Caco-2 (cell line): ENCODE data around the gene RUBCN. TPM values are rescaled to one million over a fixed set of nuclear protein-coding genes. Genes with fewer than 3 reads are reported as not detected.
"Not testable (repeated sequence)": the region's sequence is repeated elsewhere in the genome, so short reads cannot be mapped to it uniquely, and the experiment has no call there.

ENCODE experiments used
- BruUV-seq: library from RNA; stranded (reverse); fragments of 400-500 nt; replicated peaks from 2 replicates; lab custom pipeline; 2021; lab: Mats Ljungman, UMichigan
- CTCF ChIA-PET: fragments of 300-600 bp; sonication (Branson Sonifier 250); formaldehyde crosslinking; loops from one replicate; lab custom pipeline; 2022; ENCODE audit warnings: antibody characterized with exemption; lab: Charles Lee
- POLR2A ChIA-PET: fragments of 300-600 bp; sonication (Branson Sonifier 250); formaldehyde crosslinking; loops from one replicate; lab custom pipeline; 2022; ENCODE audit warnings: antibody characterized with exemption; lab: Charles Lee
- DNase-seq, 2 experiments: peaks; one replicate each; pipeline versions ENCODE4 v3.0.0 to v3.0.0-alpha.2; 2020 to 2022
- H3K27me3 ChIP-seq: replicated peaks from 2 replicates; pipeline ENCODE4 v1.6.0; 2011; ENCODE audit warnings: low read length; ENCODE audit not compliant: control insufficient read depth, insufficient read depth
- H3K36me3 ChIP-seq: 2 replicates; pipeline ENCODE4 v1.5.1; 2011; ENCODE audit warnings: low read length; ENCODE audit not compliant: control insufficient read depth, insufficient read depth
- H3K4me1 ChIP-seq: fragments of 250-450 bp; sonication (Bioruptor Pico); 2 replicates; pipeline ENCODE4 v1.5.1; 2020; ENCODE audit warnings: mild to moderate bottlenecking
- H3K4me3 ChIP-seq: 2 replicates; pipeline ENCODE4 v1.5.1; 2011; ENCODE audit warnings: low read depth, mild to moderate bottlenecking, control low read depth, low read length
- H3K9me3 ChIP-seq: fragments of 250-450 bp; sonication (Bioruptor Pico); 2 replicates; pipeline ENCODE4 v1.5.1; 2020; ENCODE audit warnings: mild to moderate bottlenecking, moderate library complexity
- H3K27ac Mint-ChIP-seq: one replicate; pipeline ENCODE4 v1.8.0; 2022; ENCODE audit warnings: mixed read lengths; ENCODE audit not compliant: unreplicated experiment
- H3K27me3 Mint-ChIP-seq: one replicate; pipeline ENCODE4 v1.8.0; 2022; ENCODE audit warnings: mixed read lengths; ENCODE audit not compliant: insufficient read depth, unreplicated experiment
- H3K36me3 Mint-ChIP-seq: one replicate; pipeline ENCODE4 v1.8.0; 2022; ENCODE audit warnings: mild to moderate bottlenecking, mixed read lengths; ENCODE audit not compliant: insufficient read depth, unreplicated experiment
- H3K4me1 Mint-ChIP-seq: one replicate; pipeline ENCODE4 v1.8.0; 2022; ENCODE audit warnings: low read depth, mixed read lengths; ENCODE audit not compliant: unreplicated experiment
- H3K4me3 Mint-ChIP-seq: one replicate; pipeline ENCODE4 v1.8.0; 2022; ENCODE audit warnings: mild to moderate bottlenecking, moderate library complexity, mixed read lengths; ENCODE audit not compliant: unreplicated experiment
- H3K9me3 Mint-ChIP-seq: one replicate; pipeline ENCODE4 v1.8.0; 2022; ENCODE audit warnings: mixed read lengths; ENCODE audit not compliant: unreplicated experiment
- CTCF ChIP-seq, 2 experiments: fragments of 200-600 bp in 1 of 2; IDR thresholded peaks; 1 replicate in 1 of 2; 2 replicates in 1 of 2; pipeline versions ENCODE4 v1.5.1 to v1.8.0; 2011 to 2022; ENCODE audit warnings: antibody characterized with exemption in 1 of 2, control low read depth in 1 of 2, inconsistent platforms in 1 of 2, low read depth in 1 of 2, low read length in 1 of 2, mild to moderate bottlenecking in 1 of 2, moderate library complexity in 1 of 2; ENCODE audit not compliant: insufficient read depth in 1 of 2, severe bottlenecking in 1 of 2, unreplicated experiment in 1 of 2
- intact Hi-C: fragments of 100-400 bp; cut with micrococcal nuclease; formaldehyde crosslinking; loops from one replicate; pipeline ENCODE4 v1.10.0; 2022; ENCODE audit not compliant: unreplicated experiment
- total RNA-seq: library from RNA; stranded (reverse); gene quantifications from 2 replicates; pipeline ENCODE4 v1.2.3, GENCODE V29; 2022

Gene RUBCN
- total RNA-seq, 1 experiment from 2014 or later = 10.6 TPM

- no peaks in the 10 kb centered on the region; the same call in 1 of the 2 replicates for H3K4me1 ChIP-seq
- Mint-ChIP-seq H3K36me3 (no peaks in the 10 kb centered on the region), H3K4me1 (peaks cover 6% of the 10 kb centered on the region), H3K4me3 (no peak overlapping the region), H3K27me3 (no peaks in the 10 kb centered on the region), H3K27ac (no peak overlapping the region), H3K9me3 (no peaks in the 10 kb centered on the region)
- CTCF ChIA-PET = no interaction called here
- POLR2A ChIA-PET = no interaction called here
- BruUV-seq = no TSS peak
- no peaks in the 10 kb centered on the region for H3K9me3 ChIP-seq
- no peak for TF ChIP-seq CTCF (IDR thresholded peaks at IDR 0.05; ENCODE audit: insufficient read depth in 1 of 2, low read depth in 1 of 2, low read length in 1 of 2, severe bottlenecking in 1 of 2, unreplicated experiment in 1 of 2)
- no peaks in the 10 kb centered on the region for H3K27me3 ChIP-seq
- DNase-seq = no peak
- H3K36me3 ChIP-seq = no peaks in the 10 kb centered on the region
- H3K4me3 ChIP-seq = no peak overlapping the region
- intact Hi-C loops = no loop called here
Observed at GRCh38 chr3:197733042-197733441, 3.7 kb downstream of the RUBCN start.

- H3K36me3 Mint-ChIP-seq, H3K4me3 Mint-ChIP-seq, H3K4me1 ChIP-seq, H3K9me3 Mint-ChIP-seq, H3K9me3 ChIP-seq, H3K27ac Mint-ChIP-seq, DNase-seq, CTCF ChIA-PET, H3K27me3 Mint-ChIP-seq, H3K27me3 ChIP-seq, H3K36me3 ChIP-seq, intact Hi-C loops, BruUV-seq, POLR2A ChIA-PET, H3K4me3 ChIP-seq, H3K4me1 Mint-ChIP-seq: not testable (repeated sequence)
Observed at GRCh38 chr3:197731483-197731882, 5.2 kb downstream of the RUBCN start.

DNA sequence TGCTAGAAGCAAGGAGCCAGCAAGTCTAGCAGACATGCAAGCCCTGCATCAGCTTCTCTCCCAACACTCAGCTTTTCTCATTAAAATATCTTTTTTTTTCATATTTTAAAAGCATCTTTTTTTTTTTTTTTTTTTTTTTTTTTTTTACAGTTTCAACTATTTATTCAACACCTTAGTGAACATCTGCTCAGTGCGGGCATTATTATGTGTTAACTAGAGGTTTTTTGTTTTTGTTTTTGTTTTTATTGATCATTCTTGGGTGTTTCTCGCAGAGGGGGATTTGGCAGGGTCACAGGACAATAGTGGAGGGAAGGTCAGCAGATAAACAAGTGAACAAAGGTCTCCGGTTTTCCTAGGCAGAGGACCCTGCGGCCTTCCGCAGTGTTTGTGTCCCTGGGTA, 5.9 kb downstream of the RUBCN start:
- H3K27me3 Mint-ChIP-seq, DNase-seq, BruUV-seq, CTCF ChIA-PET, H3K9me3 Mint-ChIP-seq, H3K27ac Mint-ChIP-seq, H3K4me1 ChIP-seq, H3K4me1 Mint-ChIP-seq, H3K36me3 Mint-ChIP-seq, H3K9me3 ChIP-seq, POLR2A ChIA-PET, H3K36me3 ChIP-seq, intact Hi-C loops, H3K4me3 Mint-ChIP-seq, H3K27me3 ChIP-seq, H3K4me3 ChIP-seq: not testable (repeated sequence)

GRCh38 chr3:197730200-197730599, 6.5 kb downstream of the RUBCN start:
- H3K9me3 ChIP-seq = no peaks in the 10 kb centered on the region
- TF ChIP-seq CTCF (IDR thresholded peaks at IDR 0.05; ENCODE audit: insufficient read depth in 1 of 2, low read depth in 1 of 2, low read length in 1 of 2, severe bottlenecking in 1 of 2, unreplicated experiment in 1 of 2) = no peak
- H3K36me3 ChIP-seq = no peaks in the 10 kb centered on the region
- ChIA-PET POLR2A (no interaction called here), CTCF (no interaction called here)
- Mint-ChIP-seq H3K27ac (no peak overlapping the region), H3K4me1 (no peaks in the 10 kb centered on the region), H3K27me3 (no peaks in the 10 kb centered on the region), H3K4me3 (no peak overlapping the region), H3K9me3 (no peaks in the 10 kb centered on the region), H3K36me3 (no peaks in the 10 kb centered on the region)
- no peaks in the 10 kb centered on the region for H3K27me3 ChIP-seq
- no peak for DNase-seq
- no peaks in the 10 kb centered on the region for H3K4me1 ChIP-seq
- no peak overlapping the region for H3K4me3 ChIP-seq
- intact Hi-C loops = no loop called here
- BruUV-seq = no TSS peak
